ENCODE results near the gene WIPF2. TPM values are rescaled to one million over a fixed set of nuclear protein-coding genes. Genes with fewer than 3 reads are reported as not detected.
"Not testable (repeated sequence)": the region's sequence is repeated elsewhere in the genome, so short reads cannot be mapped to it uniquely, and the experiment has no call there.

WIPF2 gene
- total RNA-seq, 4 donors from 2014 or later = 4.6 to 6.2 (median 5.4) TPM

DNA sequence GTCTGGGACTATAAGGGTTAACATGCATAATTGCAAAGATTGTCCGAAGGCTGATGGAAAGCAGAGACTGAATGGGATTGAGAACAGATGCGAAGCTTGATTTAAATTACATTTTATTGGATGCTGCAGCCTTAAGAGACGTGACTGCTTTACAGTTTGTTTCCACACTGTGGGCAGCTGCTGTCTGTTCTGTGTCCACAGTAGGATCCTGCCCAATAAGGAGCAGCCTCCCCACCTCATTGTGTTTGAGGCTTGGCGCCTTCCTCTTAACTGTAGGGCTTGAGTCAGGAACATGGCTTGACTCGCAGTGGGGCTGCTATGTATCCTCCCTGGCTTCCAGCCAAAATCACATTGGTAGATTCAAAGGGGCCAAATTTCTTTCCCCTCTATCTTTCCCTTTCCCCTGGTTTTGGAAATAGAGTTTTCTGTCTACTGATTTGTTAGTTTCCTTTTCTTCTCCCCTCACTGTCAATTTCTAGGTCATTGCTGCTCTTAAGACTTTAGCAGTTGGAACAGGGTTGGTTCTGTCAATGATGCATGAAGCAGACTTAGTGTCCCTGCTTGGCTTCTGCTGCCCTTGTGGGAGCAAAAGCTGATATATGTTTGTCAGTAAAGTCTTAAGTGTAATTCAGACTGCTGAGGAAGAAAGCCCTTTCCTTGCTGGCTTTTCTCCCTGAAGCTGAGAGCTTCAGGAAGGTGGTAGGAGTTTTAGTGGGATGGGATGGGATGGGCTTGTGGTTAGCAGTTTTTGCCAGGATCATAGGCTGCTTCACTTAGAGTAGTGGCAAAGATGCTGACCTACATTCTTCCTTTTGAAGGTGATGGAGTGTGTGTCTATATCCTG lies 84.8 kb downstream of the WIPF2 start:
- peak; percentile 35 to 58 for ATAC-seq
- in situ Hi-C loops (cut with MboI; ENCODE audit: low sequenced_read_pairs in 4 of 4) = loop anchor here (5.0 to 10.0 kb wide), 3 partner anchors 48 to 111 kb away; partner anchors contain the start of gene TOP2A (in 1 of the 4)
- Histone ChIP-seq H3K27me3 (no peaks in the 10 kb centered on the region), H3K27ac (peak overlapping the region; percentile 78 to 87 (median 82)), H3K4me1 (peaks cover 38 to 52% of the 10 kb centered on the region in 2 donors), H3K36me3 (no peaks in the 10 kb centered on the region), H3K9me3 (no peaks in the 10 kb centered on the region), H3K4me3 (no peak overlapping the region)
- peak in 1 of 2 donors; percentile 62 for DNase-seq
- TF ChIP-seq, protein P1, sequence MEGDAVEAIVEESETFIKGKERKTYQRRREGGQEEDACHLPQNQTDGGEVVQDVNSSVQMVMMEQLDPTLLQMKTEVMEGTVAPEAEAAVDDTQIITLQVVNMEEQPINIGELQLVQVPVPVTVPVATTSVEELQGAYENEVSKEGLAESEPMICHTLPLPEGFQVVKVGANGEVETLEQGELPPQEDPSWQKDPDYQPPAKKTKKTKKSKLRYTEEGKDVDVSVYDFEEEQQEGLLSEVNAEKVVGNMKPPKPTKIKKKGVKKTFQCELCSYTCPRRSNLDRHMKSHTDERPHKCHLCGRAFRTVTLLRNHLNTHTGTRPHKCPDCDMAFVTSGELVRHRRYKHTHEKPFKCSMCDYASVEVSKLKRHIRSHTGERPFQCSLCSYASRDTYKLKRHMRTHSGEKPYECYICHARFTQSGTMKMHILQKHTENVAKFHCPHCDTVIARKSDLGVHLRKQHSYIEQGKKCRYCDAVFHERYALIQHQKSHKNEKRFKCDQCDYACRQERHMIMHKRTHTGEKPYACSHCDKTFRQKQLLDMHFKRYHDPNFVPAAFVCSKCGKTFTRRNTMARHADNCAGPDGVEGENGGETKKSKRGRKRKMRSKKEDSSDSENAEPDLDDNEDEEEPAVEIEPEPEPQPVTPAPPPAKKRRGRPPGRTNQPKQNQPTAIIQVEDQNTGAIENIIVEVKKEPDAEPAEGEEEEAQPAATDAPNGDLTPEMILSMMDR (IDR thresholded peaks at IDR 0.05 in 4 of 5, conservative IDR thresholded peaks at IDR 0.05 in 1 of 5) = no peak
- no peak for TF ChIP-seq POLR2A (IDR thresholded peaks at IDR 0.05)
- intact Hi-C loops (cut with DNase I; ENCODE audit: low total_unique reads) = loop anchor here (1.0 to 5.0 kb wide), 3 partner anchors 51 to 228 kb away; no protein-coding TSS in a partner anchor

DNA sequence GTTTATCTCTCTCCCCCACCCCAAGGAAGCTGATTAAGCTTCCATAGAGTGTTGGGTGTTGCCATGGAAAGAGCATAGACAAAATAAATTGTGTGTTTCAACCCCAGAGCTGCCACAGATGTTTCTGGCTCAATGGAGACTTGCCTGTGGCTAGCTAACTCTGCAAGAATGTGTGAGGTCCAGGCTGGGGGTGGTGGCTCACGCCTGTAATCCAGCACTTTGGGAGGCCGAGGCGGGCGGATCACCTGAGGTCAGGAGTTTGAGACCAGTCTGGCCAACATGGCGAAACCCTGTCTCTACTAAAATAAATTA lies 85.4 kb downstream of the WIPF2 start:
- H3K36me3 ChIP-seq, H3K9me3 ChIP-seq, DNase-seq, ATAC-seq, H3K4me3 ChIP-seq, H3K27me3 ChIP-seq: not testable (repeated sequence)
- Histone ChIP-seq H3K4me1 (peaks cover 38 to 52% of the 10 kb centered on the region in 2 donors), H3K27ac (peak overlapping the region; percentile 78 to 87 (median 82))
- intact Hi-C loops (cut with DNase I; ENCODE audit: low total_unique reads) = loop anchor here (5.0 kb wide), 1 partner anchor 228 kb away; no protein-coding TSS in a partner anchor
- in situ Hi-C loops (cut with MboI; ENCODE audit: low sequenced_read_pairs in 4 of 4) = loop anchor here (5.0 to 10.0 kb wide), 3 partner anchors 48 to 110 kb away; partner anchors contain the start of gene TOP2A (in 1 of the 4)

DNA sequence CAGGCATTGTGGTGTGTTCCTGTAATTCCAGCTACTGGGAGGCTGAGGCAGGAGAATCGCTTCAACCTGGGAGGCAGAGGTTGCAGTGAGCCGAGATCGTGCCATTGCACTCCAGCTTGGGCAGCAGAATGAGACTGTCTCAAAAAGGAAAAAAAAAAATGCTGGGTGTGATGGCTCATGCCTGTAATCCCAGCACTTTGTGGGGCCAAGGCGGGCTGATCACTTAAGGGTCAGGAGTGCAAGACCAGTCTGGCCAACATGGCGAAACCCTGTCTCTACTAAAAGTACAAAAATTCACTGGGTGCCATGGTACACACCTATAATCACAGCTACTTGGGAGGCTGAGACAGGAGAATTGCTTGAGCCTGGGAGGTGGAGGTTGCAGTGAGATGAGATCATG lies 85.8 kb downstream of the WIPF2 start:
- H3K36me3 ChIP-seq, DNase-seq, H3K9me3 ChIP-seq, H3K4me3 ChIP-seq, ATAC-seq, H3K27me3 ChIP-seq: not testable (repeated sequence)
- Histone ChIP-seq H3K4me1 (peaks cover 41 to 53% of the 10 kb centered on the region in 2 donors), H3K27ac (peak overlapping the region in 3 of 4 donors; percentile 78 to 87 (median 82))
- in situ Hi-C loops (cut with MboI; ENCODE audit: low sequenced_read_pairs in 4 of 4) = loop anchor here (5.0 to 10.0 kb wide), 3 partner anchors 47 to 110 kb away; partner anchors contain the start of gene TOP2A (in 1 of the 4)
- intact Hi-C loops (cut with DNase I; ENCODE audit: low total_unique reads) = loop anchor here (5.0 kb wide), 1 partner anchor 227 kb away; no protein-coding TSS in a partner anchor

DNA sequence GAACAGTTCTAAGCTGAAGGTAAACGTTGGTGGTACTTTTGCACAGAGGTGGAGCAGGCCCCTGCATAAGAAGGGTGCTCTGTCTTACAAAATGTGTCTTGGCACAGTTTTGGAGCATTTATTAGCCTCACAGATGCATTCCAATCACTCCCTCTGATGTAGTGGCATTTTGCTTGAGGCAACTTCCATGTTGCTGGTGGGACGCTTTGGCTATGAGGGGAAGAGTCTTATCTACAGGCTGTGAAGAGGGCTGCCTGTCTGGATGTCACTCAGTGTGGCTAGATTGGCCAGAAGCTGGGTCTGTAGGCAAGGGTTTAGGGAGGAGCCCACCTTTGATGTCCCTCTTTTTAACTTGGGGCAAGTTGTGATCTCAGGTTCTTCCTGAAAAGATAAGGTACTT lies 87.3 kb downstream of the WIPF2 start:
- no peaks in the 10 kb centered on the region for H3K36me3 ChIP-seq
- no peak for ATAC-seq
- in situ Hi-C loops (cut with MboI; ENCODE audit: low sequenced_read_pairs in 4 of 4) = loop anchor here in 1 of 4 donors (10.0 kb wide), 1 partner anchor 108 kb away; the partner anchor contains the start of gene TOP2A
- intact Hi-C loops (cut with DNase I; ENCODE audit: low total_unique reads) = no loop called here
- H3K4me3 ChIP-seq = no peak overlapping the region
- no peaks in the 10 kb centered on the region for H3K27me3 ChIP-seq
- peaks cover 54 to 68% of the 10 kb centered on the region in 2 donors for H3K4me1 ChIP-seq
- H3K27ac ChIP-seq = peak overlapping the region in 2 of 4 donors; percentile 95 to 100
- no peak for TF ChIP-seq POLR2A (IDR thresholded peaks at IDR 0.05)
- TF ChIP-seq, protein P1 (IDR thresholded peaks at IDR 0.05 in 4 of 5, conservative IDR thresholded peaks at IDR 0.05 in 1 of 5) = no peak
- no peak for DNase-seq
- H3K9me3 ChIP-seq = no peaks in the 10 kb centered on the region

DNA sequence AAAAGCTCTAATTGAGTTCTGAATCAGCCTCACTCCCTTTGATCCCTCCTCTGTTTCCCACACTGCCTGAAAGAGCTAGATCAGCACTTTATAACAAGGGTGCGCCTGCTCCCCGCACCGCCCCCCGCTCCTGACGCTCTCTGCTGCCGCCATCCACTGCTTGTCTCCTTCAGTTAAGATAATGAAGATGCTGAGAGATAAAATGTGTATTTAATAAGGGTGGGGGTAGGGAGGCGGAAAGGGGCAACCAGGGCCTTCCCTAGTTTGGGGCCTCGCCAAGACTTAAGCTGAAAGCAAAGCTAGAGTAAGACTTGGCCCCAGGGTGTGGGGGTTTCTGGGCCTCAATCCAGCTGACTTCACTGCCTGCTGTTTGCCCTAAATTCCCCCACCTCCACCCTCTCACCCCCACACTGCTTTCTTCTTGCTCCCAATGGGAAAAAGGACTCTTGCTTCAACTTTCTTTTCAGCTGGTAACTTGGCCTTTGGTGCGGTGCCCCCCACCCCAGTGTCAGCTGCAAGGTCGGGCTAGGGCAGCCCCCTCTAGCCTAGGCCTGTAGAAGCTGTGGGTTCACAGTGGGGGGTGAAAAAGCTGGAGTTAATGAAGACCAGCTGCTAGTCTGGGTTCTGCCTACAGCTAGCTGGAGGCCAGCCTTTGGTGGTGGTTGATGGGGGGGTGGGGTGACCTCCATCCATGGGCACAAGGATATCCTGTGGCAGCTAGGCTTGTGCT lies 88.1 kb downstream of the WIPF2 start:
- in situ Hi-C loops (cut with MboI; ENCODE audit: low sequenced_read_pairs in 4 of 4) = loop anchor here in 1 of 4 donors (10.0 kb wide), 1 partner anchor 108 kb away; the partner anchor contains the start of gene TOP2A
- intact Hi-C loops (cut with DNase I; ENCODE audit: low total_unique reads) = no loop called here
- TF ChIP-seq, protein P1 (IDR thresholded peaks at IDR 0.05 in 4 of 5, conservative IDR thresholded peaks at IDR 0.05 in 1 of 5) = no peak
- no peak for TF ChIP-seq POLR2A (IDR thresholded peaks at IDR 0.05)

More for the DNA sequence above, 88.1 kb downstream of the WIPF2 start:
- H3K4me1 ChIP-seq = peaks cover 62 to 76% of the 10 kb centered on the region in 2 donors
- no peaks in the 10 kb centered on the region for H3K9me3 ChIP-seq
- ATAC-seq (no peak), DNase-seq (no peak)
- no peaks in the 10 kb centered on the region for H3K27me3 ChIP-seq
- H3K4me3 ChIP-seq = no peak overlapping the region
- H3K36me3 ChIP-seq = no peaks in the 10 kb centered on the region
- peak overlapping the region; percentile 95 to 100 (median 98) for H3K27ac ChIP-seq

Data from gastrocnemius medialis (tissue), 4 donors.